GM10847 (cell line): ENCODE data around the gene ASIC2.

Experiments used
- POLR2A ChIP-seq: IDR thresholded peaks from 2 replicates; pipeline ENCODE4 v1.6.1; 2011; ENCODE audit not compliant: insufficient read length; ENCODE audit errors: extremely low read depth

ASIC2 gene

DNA sequence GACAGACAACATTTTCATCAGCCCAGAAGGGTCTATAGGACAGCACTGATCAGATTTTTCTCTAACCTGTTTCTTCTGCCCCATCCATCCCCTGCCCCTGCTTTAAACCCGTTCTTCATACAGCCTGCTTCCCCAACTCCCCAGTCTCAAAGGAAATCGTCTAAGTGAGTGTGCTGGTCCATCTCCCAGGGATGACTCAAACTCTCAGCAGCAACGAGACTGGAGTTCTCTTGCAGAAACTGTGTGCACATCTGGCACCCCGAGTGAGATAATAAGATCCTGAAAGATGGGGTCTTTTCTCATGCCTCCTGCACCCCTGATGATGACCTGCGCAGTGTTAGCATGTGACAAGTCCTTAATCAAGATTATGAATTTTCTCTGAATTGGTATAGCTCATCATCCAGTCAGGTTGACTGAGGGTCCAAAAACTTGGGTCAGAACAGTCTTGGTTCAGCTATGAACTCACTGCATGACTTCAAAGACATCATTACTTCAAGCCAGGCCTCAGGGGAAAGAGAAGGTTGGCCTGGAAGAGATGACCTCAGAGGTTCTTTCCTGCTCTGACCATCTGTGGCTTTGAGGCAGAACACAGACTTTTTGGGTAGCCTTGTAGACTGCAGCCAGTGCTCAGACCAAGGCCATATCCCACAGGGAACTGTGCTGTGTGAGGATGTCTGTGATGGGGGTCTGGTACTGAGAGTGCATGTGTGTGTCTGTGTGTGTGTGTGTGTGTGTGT, 183.6 kb downstream of the ASIC2 start:
- no peak for TF ChIP-seq POLR2A

DNA sequence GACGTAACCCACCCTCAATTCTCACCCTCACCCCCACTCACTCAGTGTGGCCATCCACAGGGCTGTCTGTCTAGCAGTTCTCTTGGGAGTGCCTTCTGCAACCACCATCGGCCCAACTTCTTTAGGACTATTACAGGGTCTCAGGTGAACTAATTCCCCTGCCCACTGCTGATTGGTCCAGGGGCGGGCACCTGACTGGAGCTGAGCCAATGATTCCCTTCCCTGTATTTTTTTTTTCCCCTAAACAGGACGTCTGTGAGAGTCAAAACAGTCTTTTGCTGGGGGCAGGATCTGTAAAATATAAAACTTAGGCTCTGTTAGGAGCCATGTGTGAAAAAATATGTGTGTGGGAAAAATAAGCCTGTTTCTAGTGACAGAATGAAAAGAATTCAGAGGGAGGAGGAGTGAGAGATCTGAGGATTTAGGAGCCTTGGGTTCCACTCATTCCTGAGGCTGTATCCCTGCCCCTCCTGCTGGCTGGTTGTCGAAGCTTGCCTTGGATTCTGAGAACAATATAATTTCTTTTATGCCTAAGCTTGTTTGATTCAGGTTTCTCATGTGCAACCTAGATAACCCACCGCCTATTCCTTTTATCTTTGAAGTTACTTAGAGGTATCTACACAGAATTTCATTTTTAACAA, 186.4 kb downstream of the ASIC2 start:
- TF ChIP-seq POLR2A: no peak

GRCh38 chr17:33105911-33106310, 187.2 kb downstream of the ASIC2 start:
- no peak for TF ChIP-seq POLR2A

- TF ChIP-seq POLR2A: no peak
Observed at GRCh38 chr17:33099906-33100305, 193.2 kb downstream of the ASIC2 start.

DNA sequence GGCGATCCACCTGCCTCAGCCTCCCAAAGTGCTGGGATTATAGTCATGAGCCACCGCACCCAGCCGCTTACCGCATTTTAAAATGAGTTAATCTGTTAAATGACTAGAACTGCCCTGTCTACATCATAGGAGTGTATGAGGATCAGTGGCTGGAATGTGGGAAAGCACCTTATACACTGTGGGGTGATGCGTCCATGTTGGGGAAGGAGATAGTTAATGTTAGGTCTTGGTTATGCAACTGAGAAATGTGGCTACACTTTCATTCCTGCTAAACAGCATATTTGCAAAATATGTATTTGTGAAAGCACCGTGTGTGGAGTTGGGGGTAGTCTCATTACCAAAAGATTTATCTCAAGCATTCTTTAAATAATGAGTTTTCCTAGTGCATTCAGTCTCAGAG, 193.8 kb downstream of the ASIC2 start:
- no peak for TF ChIP-seq POLR2A

- TF ChIP-seq POLR2A: no peak
Observed at GRCh38 chr17:33097411-33097810, 195.7 kb downstream of the ASIC2 start.

- TF ChIP-seq POLR2A: no peak
Observed at GRCh38 chr17:33096161-33096560, 196.9 kb downstream of the ASIC2 start.

DNA sequence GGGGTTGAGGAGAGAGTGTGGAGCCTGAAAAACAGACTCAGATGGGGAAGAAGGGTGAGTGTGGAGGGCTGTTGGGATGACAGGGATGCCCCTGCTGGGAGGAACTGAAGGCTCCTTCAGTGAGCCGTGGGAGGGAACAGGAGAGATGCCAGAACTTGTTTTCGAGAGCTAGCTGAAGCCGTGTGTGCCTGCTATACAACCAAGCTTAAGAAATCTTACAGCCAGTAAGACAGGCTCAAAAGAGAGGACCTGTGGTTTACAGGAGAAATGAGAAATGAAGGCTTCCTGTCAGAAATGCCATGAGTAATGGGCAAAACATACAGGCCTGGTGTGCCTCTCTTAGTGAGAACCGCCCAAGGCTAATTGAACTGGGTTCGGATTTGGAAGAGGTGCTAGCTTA, 201.8 kb downstream of the ASIC2 start:
- TF ChIP-seq POLR2A: no peak

GRCh38 chr17:33090806-33091205, 202.3 kb downstream of the ASIC2 start:
- TF ChIP-seq POLR2A: no peak

- no peak for TF ChIP-seq POLR2A
Observed at GRCh38 chr17:33086878-33087277, 206.2 kb downstream of the ASIC2 start.

DNA sequence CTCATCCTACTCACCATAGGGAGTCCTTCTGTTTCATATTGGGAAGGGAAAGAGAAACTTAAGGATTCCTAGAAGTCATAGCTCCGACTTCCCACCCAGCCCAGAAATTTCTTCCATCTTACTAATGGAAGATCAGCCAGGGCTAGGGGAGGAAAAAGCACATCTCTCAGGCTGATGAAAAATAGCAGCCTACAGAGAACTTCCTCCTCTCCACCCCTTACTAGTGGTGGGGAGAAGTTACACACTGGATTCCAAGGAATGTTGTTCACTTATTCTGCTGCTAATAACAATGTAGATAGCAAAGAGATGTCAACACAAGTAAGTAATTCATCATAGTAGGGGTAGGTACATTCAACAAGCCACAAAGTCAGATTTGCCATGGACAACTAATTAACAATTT, 207.1 kb downstream of the ASIC2 start:
- no peak for TF ChIP-seq POLR2A

DNA sequence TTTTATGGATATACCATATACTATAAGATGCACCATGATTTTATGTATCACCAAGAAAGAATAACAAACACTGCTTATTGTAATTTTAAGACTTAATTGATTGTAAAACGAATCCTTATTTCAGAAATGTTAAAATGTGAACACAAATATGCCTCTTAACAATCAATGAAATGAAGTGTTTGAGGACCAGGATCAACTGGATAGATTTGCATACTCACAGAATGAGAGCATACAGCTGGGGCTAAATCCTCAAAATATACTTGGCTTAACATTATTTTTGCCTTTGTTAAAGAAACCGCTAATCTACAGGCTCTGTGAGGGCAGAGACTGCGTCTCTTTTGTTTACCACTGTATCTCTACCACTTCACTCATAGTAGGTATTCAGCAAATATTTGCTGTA, 207.8 kb downstream of the ASIC2 start:
- no peak for TF ChIP-seq POLR2A

DNA sequence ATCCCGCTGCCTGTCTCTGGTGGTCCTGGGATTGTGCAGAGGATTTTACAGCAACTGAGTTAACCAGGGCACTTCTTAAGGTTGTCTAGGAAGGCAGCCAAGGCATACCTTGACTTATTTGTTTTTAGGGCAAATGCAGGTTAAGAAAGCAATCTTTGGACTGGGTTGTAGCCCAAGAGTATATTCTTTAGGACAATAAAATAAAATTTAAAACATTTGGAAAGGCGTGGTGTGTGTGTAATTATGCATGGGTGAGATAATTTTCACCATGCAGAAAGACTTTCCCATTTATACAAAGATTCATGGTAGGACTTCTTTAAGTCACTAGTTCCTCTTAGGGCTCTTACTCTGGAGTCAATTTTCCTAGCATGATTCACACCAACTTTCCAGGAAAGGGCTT, 208.3 kb downstream of the ASIC2 start:
- no peak for TF ChIP-seq POLR2A

- TF ChIP-seq POLR2A: no peak
Observed at GRCh38 chr17:33082529-33083173, 210.4 kb downstream of the ASIC2 start.

GRCh38 chr17:33080091-33080490, 213.0 kb downstream of the ASIC2 start:
- TF ChIP-seq POLR2A: no peak

GRCh38 chr17:33079201-33079600, 213.9 kb downstream of the ASIC2 start:
- TF ChIP-seq POLR2A: no peak
